GM23338 (cell line): ENCODE data around the gene EMC6. TPM values are rescaled to one million over a fixed set of nuclear protein-coding genes. Genes with fewer than 3 reads are reported as not detected.

ENCODE experiments used
- ATAC-seq: fragments of 200-7000 bp; cut with Tn5 transposase; 3 replicates; pipeline ENCODE4 v1.9.1; 2020
- DNase-seq: peaks from one replicate; pipeline ENCODE4 v3.0.0-alpha.2; 2015; ENCODE audit warnings: low spot score
- H2AFZ ChIP-seq: fragments of 200-600 bp; sonication (generic); 2 replicates; pipeline ENCODE4 v1.8.0; 2016; ENCODE audit warnings: antibody characterized with exemption, mild to moderate bottlenecking, moderate library complexity
- H3F3A ChIP-seq: fragments of 200-600 bp; sonication (generic); replicated peaks from 2 replicates; pipeline ENCODE4 v1.8.0; 2017; ENCODE audit warnings: antibody characterized with exemption, mixed run types, low read depth
- H3K27ac ChIP-seq: fragments of 200-600 bp; sonication (generic); 2 replicates; pipeline ENCODE4 v1.6.1; 2016; ENCODE audit warnings: low read depth
- H3K27me3 ChIP-seq: fragments of 200-600 bp; sonication (generic); 2 replicates; pipeline ENCODE4 v1.8.0; 2016; ENCODE audit warnings: mild to moderate bottlenecking, mixed run types, moderate library complexity; ENCODE audit not compliant: insufficient read depth
- H3K36me3 ChIP-seq: fragments of 200-600 bp; sonication (generic); 2 replicates; pipeline ENCODE4 v1.8.0; 2016; ENCODE audit warnings: mild to moderate bottlenecking; ENCODE audit not compliant: insufficient read depth
- H3K4me1 ChIP-seq: fragments of 200-600 bp; sonication (generic); 2 replicates; pipeline ENCODE4 v1.8.0; 2016; ENCODE audit warnings: mild to moderate bottlenecking, moderate library complexity; ENCODE audit not compliant: insufficient read depth
- H3K4me2 ChIP-seq: fragments of 200-600 bp; sonication (generic); 2 replicates; pipeline ENCODE4 v1.7.1; 2017; ENCODE audit warnings: mixed run types
- H3K4me3 ChIP-seq: fragments of 200-600 bp; sonication (generic); 2 replicates; pipeline ENCODE4 v1.6.1; 2016; ENCODE audit warnings: mixed run types
- H3K79me2 ChIP-seq: fragments of 200-600 bp; sonication (generic); replicated peaks from 2 replicates; pipeline ENCODE4 v1.8.0; 2017; ENCODE audit warnings: mild to moderate bottlenecking; ENCODE audit not compliant: insufficient read depth
- H3K9me2 ChIP-seq: fragments of 200-600 bp; sonication (generic); 2 replicates; pipeline ENCODE4 v1.8.0; 2017; ENCODE audit not compliant: insufficient read depth
- H4K20me1 ChIP-seq: fragments of 200-600 bp; sonication (generic); replicated peaks from 2 replicates; pipeline ENCODE4 v1.8.0; 2017; ENCODE audit warnings: mild to moderate bottlenecking; ENCODE audit not compliant: insufficient read depth
- H3K27ac Mint-ChIP-seq: 2 replicates; pipeline ENCODE4 v1.8.0; 2020; ENCODE audit warnings: inconsistent platforms, mild to moderate bottlenecking, moderate library complexity, mixed read lengths
- H3K27me3 Mint-ChIP-seq: 3 replicates; pipeline ENCODE4 v1.8.0; 2022; ENCODE audit warnings: low read depth, mild to moderate bottlenecking, moderate library complexity, mixed read lengths, inconsistent platforms; ENCODE audit not compliant: insufficient read depth, poor library complexity
- H3K36me3 Mint-ChIP-seq: 3 replicates; pipeline ENCODE4 v1.8.0; 2021; ENCODE audit warnings: low read depth, mild to moderate bottlenecking, inconsistent platforms, moderate library complexity, mixed read lengths
- H3K4me1 Mint-ChIP-seq: 3 replicates; pipeline ENCODE4 v1.8.0; 2020; ENCODE audit warnings: mild to moderate bottlenecking, inconsistent platforms, mixed read lengths
- H3K4me3 Mint-ChIP-seq: 3 replicates; pipeline ENCODE4 v1.8.0; 2021; ENCODE audit warnings: moderate library complexity, mild to moderate bottlenecking, inconsistent platforms, mixed read lengths
- H3K9me3 Mint-ChIP-seq: 3 replicates; pipeline ENCODE4 v1.8.0; 2020; ENCODE audit warnings: moderate library complexity, mild to moderate bottlenecking, inconsistent platforms, mixed read lengths
- ETS1 ChIP-seq: IDR thresholded peaks from 2 replicates; pipeline ENCODE4 v1.6.1; 2016; ENCODE audit warnings: antibody characterized with exemption
- EZH2 ChIP-seq: fragments of 200-600 bp; sonication (generic); IDR thresholded peaks from one replicate; pipeline ENCODE4 v1.8.0; 2017; ENCODE audit warnings: antibody characterized with exemption, mild to moderate bottlenecking, low read depth; ENCODE audit not compliant: unreplicated experiment
- EZH2phosphoT487 ChIP-seq: fragments of 200-600 bp; sonication (generic); IDR thresholded peaks from one replicate; pipeline ENCODE4 v1.8.1; 2018; ENCODE audit warnings: antibody characterized with exemption; ENCODE audit not compliant: unreplicated experiment
- JUNB ChIP-seq: IDR thresholded peaks from one replicate; pipeline ENCODE4 v1.6.1; 2016; ENCODE audit warnings: antibody characterized with exemption; ENCODE audit not compliant: unreplicated experiment
- NANOG ChIP-seq: IDR thresholded peaks from 2 replicates; pipeline ENCODE4 v1.6.1; 2016; ENCODE audit warnings: antibody characterized with exemption, borderline replicate concordance
- POLR2AphosphoS5 ChIP-seq: IDR thresholded peaks from 2 replicates; pipeline ENCODE4 v1.6.1; 2016; ENCODE audit warnings: antibody characterized with exemption, low read depth
- ZNF114 ChIP-seq: fragments of 250-450 bp; sonication (Bioruptor Pico); IDR thresholded peaks from 2 replicates; pipeline ENCODE4 v1.5.0; 2020; ENCODE audit warnings: mild to moderate bottlenecking, moderate library complexity
- ZNF331 ChIP-seq: fragments of 250-450 bp; sonication (Bioruptor Pico); IDR thresholded peaks from 2 replicates; pipeline ENCODE4 v1.5.0; 2020; ENCODE audit warnings: low read depth, mild to moderate bottlenecking, moderate library complexity
- polyA plus RNA-seq: library from polyadenylated mRNA; unstranded; fragments of >200 nt; fragmentation: Nextera tagmentation; extraction: Ambion mirVana; gene quantifications from 2 replicates; pipeline ENCODE4 v1.2.1, GENCODE V29; 2016
- total RNA-seq: library from RNA; depleted of rRNA; stranded (reverse); fragments of >200 nt; shearing (Covaris generic); gene quantifications from 2 replicates; pipeline ENCODE4 v1.2.3, GENCODE V29; 2014
- TF ChIP-seq, protein P1 (sequence below): fragments of 250-450 bp; sonication (Bioruptor Pico); IDR thresholded peaks from 2 replicates; pipeline ENCODE4 v1.5.0; 2020; ENCODE audit warnings: mild to moderate bottlenecking, moderate library complexity

Gene EMC6
- total and polyA plus RNA-seq, 2 experiments from 2014 or later, result 48.0 to 230 TPM

DNA sequence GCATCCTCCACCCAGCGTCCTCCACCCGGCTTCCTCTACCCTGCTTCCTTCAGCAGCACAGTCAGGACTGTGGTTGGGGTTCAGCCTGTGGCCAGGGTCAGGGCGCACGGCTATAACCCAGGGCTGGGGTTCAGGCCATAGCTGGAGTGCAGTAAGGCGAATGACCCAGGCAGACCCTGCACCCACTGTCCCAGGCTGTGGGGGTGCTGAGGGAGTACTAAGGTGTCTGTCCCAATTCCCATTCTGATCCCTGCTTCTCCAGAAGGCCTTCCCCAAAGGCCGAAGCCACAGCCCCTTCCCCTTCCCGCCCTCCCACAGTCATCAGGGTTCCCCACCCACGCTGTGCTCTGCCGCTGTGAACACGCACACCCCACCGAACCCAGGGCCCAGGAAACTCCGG, 12.4 kb downstream of the EMC6 start (continued):
- TF ChIP-seq, protein P1, sequence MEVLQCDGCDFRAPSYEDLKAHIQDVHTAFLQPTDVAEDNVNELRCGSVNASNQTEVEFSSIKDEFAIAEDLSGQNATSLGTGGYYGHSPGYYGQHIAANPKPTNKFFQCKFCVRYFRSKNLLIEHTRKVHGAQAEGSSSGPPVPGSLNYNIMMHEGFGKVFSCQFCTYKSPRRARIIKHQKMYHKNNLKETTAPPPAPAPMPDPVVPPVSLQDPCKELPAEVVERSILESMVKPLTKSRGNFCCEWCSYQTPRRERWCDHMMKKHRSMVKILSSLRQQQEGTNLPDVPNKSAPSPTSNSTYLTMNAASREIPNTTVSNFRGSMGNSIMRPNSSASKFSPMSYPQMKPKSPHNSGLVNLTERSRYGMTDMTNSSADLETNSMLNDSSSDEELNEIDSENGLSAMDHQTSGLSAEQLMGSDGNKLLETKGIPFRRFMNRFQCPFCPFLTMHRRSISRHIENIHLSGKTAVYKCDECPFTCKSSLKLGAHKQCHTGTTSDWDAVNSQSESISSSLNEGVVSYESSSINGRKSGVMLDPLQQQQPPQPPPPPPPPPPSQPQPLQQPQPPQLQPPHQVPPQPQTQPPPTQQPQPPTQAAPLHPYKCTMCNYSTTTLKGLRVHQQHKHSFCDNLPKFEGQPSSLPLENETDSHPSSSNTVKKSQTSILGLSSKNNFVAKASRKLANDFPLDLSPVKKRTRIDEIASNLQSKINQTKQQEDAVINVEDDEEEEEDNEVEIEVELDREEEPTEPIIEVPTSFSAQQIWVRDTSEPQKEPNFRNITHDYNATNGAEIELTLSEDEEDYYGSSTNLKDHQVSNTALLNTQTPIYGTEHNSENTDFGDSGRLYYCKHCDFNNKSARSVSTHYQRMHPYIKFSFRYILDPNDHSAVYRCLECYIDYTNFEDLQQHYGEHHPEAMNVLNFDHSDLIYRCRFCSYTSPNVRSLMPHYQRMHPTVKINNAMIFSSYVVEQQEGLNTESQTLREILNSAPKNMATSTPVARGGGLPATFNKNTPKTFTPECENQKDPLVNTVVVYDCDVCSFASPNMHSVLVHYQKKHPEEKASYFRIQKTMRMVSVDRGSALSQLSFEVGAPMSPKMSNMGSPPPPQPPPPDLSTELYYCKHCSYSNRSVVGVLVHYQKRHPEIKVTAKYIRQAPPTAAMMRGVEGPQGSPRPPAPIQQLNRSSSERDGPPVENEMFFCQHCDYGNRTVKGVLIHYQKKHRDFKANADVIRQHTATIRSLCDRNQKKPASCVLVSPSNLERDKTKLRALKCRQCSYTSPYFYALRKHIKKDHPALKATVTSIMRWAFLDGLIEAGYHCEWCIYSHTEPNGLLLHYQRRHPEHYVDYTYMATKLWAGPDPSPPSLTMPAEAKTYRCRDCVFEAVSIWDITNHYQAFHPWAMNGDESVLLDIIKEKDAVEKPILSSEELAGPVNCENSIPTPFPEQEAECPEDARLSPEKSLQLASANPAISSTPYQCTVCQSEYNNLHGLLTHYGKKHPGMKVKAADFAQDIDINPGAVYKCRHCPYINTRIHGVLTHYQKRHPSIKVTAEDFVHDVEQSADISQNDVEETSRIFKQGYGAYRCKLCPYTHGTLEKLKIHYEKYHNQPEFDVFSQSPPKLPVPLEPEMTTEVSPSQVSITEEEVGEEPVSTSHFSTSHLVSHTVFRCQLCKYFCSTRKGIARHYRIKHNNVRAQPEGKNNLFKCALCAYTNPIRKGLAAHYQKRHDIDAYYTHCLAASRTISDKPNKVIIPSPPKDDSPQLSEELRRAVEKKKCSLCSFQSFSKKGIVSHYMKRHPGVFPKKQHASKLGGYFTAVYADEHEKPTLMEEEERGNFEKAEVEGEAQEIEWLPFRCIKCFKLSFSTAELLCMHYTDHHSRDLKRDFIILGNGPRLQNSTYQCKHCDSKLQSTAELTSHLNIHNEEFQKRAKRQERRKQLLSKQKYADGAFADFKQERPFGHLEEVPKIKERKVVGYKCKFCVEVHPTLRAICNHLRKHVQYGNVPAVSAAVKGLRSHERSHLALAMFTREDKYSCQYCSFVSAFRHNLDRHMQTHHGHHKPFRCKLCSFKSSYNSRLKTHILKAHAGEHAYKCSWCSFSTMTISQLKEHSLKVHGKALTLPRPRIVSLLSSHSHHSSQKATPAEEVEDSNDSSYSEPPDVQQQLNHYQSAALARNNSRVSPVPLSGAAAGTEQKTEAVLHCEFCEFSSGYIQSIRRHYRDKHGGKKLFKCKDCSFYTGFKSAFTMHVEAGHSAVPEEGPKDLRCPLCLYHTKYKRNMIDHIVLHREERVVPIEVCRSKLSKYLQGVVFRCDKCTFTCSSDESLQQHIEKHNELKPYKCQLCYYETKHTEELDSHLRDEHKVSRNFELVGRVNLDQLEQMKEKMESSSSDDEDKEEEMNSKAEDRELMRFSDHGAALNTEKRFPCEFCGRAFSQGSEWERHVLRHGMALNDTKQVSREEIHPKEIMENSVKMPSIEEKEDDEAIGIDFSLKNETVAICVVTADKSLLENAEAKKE (CRISPR knock-in tag), result no peak

- no peak for DNase-seq
- H3F3A ChIP-seq, result no peaks in the 10 kb centered on the region
- no peak overlapping the region for H3K27ac ChIP-seq
- no peak for ATAC-seq
- H3K27me3 Mint-ChIP-seq, result peaks cover 2% of the 10 kb centered on the region
- no peaks in the 10 kb centered on the region for H4K20me1 ChIP-seq
- no peak overlapping the region for H3K27ac Mint-ChIP-seq
- H3K9me2 ChIP-seq, result no peaks in the 10 kb centered on the region
- peaks cover 5% of the 10 kb centered on the region; the same call in 2 of the 3 replicates for H3K4me1 Mint-ChIP-seq
- no peak overlapping the region for H3K4me3 ChIP-seq
- no peak overlapping the region for H2AFZ ChIP-seq
- H3K79me2 ChIP-seq, result no peaks in the 10 kb centered on the region
- H3K4me1 ChIP-seq, result no peaks in the 10 kb centered on the region
- no peak overlapping the region for H3K4me2 ChIP-seq
- H3K4me3 Mint-ChIP-seq, result no peak overlapping the region
- H3K27me3 ChIP-seq, result no peaks in the 10 kb centered on the region
- H3K9me3 Mint-ChIP-seq, result no peaks in the 10 kb centered on the region
- H3K36me3 ChIP-seq, result no peaks in the 10 kb centered on the region
- H3K36me3 Mint-ChIP-seq, result no peaks in the 10 kb centered on the region
- no peak for TF ChIP-seq ETS1
- no peak for TF ChIP-seq EZH2
- no peak for TF ChIP-seq NANOG
- TF ChIP-seq POLR2AphosphoS5, result no peak
- TF ChIP-seq EZH2phosphoT487, result no peak
- TF ChIP-seq ZNF114, result no peak
- TF ChIP-seq, protein P1 (CRISPR knock-in tag), result no peak
- TF ChIP-seq JUNB, result no peak
- no peak for TF ChIP-seq ZNF331 (CRISPR knock-in tag)
These were observed 13.0 kb downstream of the EMC6 start for GRCh38 chr17:3681565-3681964.
